ENCODE data around the gene SCAMP4. TPM values are rescaled to one million over a fixed set of nuclear protein-coding genes. Genes with fewer than 3 reads are reported as not detected.

The SCAMP4 gene
- total RNA-seq, 1 experiment from 2014 or later = 63.3 TPM

DNA sequence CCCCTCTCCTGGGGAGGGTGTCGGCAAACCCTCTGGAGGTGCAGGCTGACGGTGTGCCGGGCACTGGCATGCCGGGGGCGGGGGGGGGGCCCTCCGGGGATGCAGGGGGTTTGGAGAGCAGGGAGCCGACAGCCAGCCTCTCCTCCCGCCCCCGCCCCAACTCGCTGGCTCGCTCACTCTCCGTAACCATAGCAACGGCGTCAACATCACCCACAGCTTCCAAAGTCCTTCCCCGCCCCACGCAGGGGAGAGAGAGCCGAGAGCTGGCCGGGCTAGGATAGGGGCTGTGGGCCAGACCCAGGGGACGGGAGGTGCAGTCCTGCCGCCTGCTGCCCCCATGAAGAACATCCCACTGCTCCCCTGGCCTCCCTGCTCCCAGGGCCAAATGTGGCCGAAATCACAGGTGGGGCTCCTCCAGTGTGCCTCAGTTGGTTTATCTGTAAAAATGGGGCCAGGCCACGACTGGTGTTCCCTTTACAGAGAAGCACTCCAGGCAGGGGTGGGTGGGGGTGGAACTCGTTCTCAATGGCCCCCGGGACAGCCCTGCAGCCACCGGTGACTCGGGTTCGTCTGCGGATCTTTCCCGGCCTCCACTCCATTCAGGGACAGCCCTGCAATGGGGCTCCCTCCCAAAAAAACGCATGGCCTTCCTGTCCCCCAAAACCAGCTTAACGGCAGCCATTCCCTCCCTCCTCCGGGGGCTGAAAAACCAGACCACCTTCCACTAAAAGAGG, 45.0 kb upstream of the SCAMP4 start:
- H3K9me3 ChIP-seq (ENCODE audit: control insufficient read depth in 1 of 2, insufficient read depth in 1 of 2, low read depth in 1 of 2, low read length in 2 of 2) = no peaks in the 10 kb centered on the region
- RAD21 ChIA-PET (ENCODE audit: low non-redundant PET in 1 of 2, low total read pairs in 2 of 2, uncharacterized antibody in 2 of 2, unreplicated experiment in 2 of 2) = no interaction called here
- no TSS peak for BruUV-seq (replicated peaks)
- no peaks in the 10 kb centered on the region for H3K27me3 ChIP-seq (ENCODE audit: insufficient read depth, low read length)
- no peaks in the 10 kb centered on the region; the same call in 1 of the 2 replicates for H4K20me1 ChIP-seq (ENCODE audit: insufficient read depth)
- TF ChIP-seq SP1 (IDR thresholded peaks at IDR 0.05; ENCODE audit: low read depth) (no peak), ELF1 (IDR thresholded peaks at IDR 0.05; ENCODE audit: borderline replicate concordance, low read depth) (no peak), JUND (IDR thresholded peaks at IDR 0.05) (no peak), YY1 (IDR thresholded peaks at IDR 0.05; ENCODE audit: extremely low read depth, insufficient replicate concordance, low read depth, low read length) (no peak), SRF (IDR thresholded peaks at IDR 0.05; ENCODE audit: low read depth) (no peak), ZNF274 (IDR thresholded peaks at IDR 0.05; ENCODE audit: low read depth, low read length) (no peak), EZH2phosphoT487 (IDR thresholded peaks at IDR 0.05; ENCODE audit: borderline replicate concordance) (no peak), POLR2AphosphoS5 (IDR thresholded peaks at IDR 0.05; ENCODE audit: low read depth, low read length) (no peak), RAD21 (IDR thresholded peaks at IDR 0.05; ENCODE audit: low read depth) (no peak), EZH2 (IDR thresholded peaks at IDR 0.05) (no peak), POLR2A (IDR thresholded peaks at IDR 0.05; ENCODE audit: borderline replicate concordance, extremely low read depth, insufficient read depth, insufficient read length) (no peak), FOSL1 (IDR thresholded peaks at IDR 0.05; ENCODE audit: low read depth) (no peak), EGR1 (IDR thresholded peaks at IDR 0.05; ENCODE audit: low read depth) (no peak), ZFX (IDR thresholded peaks at IDR 0.05) (no peak)
- TF ChIP-seq, protein P1, sequence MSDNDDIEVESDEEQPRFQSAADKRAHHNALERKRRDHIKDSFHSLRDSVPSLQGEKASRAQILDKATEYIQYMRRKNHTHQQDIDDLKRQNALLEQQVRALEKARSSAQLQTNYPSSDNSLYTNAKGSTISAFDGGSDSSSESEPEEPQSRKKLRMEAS (IDR thresholded peaks at IDR 0.05) = no peak
- TF ChIP-seq, protein P2, sequence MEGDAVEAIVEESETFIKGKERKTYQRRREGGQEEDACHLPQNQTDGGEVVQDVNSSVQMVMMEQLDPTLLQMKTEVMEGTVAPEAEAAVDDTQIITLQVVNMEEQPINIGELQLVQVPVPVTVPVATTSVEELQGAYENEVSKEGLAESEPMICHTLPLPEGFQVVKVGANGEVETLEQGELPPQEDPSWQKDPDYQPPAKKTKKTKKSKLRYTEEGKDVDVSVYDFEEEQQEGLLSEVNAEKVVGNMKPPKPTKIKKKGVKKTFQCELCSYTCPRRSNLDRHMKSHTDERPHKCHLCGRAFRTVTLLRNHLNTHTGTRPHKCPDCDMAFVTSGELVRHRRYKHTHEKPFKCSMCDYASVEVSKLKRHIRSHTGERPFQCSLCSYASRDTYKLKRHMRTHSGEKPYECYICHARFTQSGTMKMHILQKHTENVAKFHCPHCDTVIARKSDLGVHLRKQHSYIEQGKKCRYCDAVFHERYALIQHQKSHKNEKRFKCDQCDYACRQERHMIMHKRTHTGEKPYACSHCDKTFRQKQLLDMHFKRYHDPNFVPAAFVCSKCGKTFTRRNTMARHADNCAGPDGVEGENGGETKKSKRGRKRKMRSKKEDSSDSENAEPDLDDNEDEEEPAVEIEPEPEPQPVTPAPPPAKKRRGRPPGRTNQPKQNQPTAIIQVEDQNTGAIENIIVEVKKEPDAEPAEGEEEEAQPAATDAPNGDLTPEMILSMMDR (IDR thresholded peaks at IDR 0.05 in 2 of 3, conservative IDR thresholded peaks at IDR 0.05 in 1 of 3; ENCODE audit: borderline replicate concordance in 1 of 3, insufficient read depth in 1 of 3, low read depth in 2 of 3, low read length in 2 of 3) = no peak
- TF ChIP-seq, protein P3, sequence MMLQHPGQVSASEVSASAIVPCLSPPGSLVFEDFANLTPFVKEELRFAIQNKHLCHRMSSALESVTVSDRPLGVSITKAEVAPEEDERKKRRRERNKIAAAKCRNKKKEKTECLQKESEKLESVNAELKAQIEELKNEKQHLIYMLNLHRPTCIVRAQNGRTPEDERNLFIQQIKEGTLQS (IDR thresholded peaks at IDR 0.05) = no peak
- no peaks in the 10 kb centered on the region for H3K9me2 ChIP-seq (ENCODE audit: insufficient read depth)
- H3K4me3 ChIP-seq (replicated peaks in 1 of 2; ENCODE audit: low read depth in 1 of 2, low read length in 2 of 2) = peak overlapping the region in 1 of 2 experiments; percentile 94; a peak in 2 of 4 replicates
- no peak overlapping the region for H2AFZ ChIP-seq (ENCODE audit: low read depth, low read length, poor library complexity, severe bottlenecking)
- H3K79me2 ChIP-seq (ENCODE audit: insufficient read depth, low read length) = peaks cover 74% of the 10 kb centered on the region
- peak overlapping the region; percentile 91 for H3K4me2 ChIP-seq (ENCODE audit: low read length)
- intact Hi-C loops (cut with micrococcal nuclease) = no loop called here
- no peak for ATAC-seq
- peaks cover 62 to 79% of the 10 kb centered on the region in 2 experiments for H3K4me1 ChIP-seq (ENCODE audit: control insufficient read depth in 1 of 2, insufficient read depth in 2 of 2, low read length in 2 of 2)
- peak overlapping the region; percentile 99 for H3K27ac ChIP-seq (ENCODE audit: low read depth, low read length)
- CTCF ChIA-PET = no interaction called here
- peak overlapping the region; percentile 97 for H3K9ac ChIP-seq (ENCODE audit: low read length)
- no peak for DNase-seq (ENCODE audit: low read depth, low spot score)
- 0 out of 4 replicates have a peak, but pooled peaks cover 0 to 4% of the 10 kb centered on the region in 2 experiments for H3K36me3 ChIP-seq (ENCODE audit: control insufficient read depth in 1 of 2, insufficient read depth in 2 of 2, low read length in 2 of 2)
- POLR2A ChIA-PET = interaction anchor here (0.7 kb wide), 1 partner anchor 532 kb away, joined by 4 read pairs; no protein-coding TSS in a partner anchor

Data from HCT116 (cell line).